ENCODE data around the gene SPTBN5. TPM values are rescaled to one million over a fixed set of nuclear protein-coding genes. Genes with fewer than 3 reads are reported as not detected.

The SPTBN5 gene
- polyA plus RNA-seq, 12 donors, result 1.9 to 6.0 (median 4.2) TPM; not detected in 1

GRCh38 chr15:41866872-41867579 lies 26.8 kb downstream of the SPTBN5 start:
- DNase-seq, result no peak

GRCh38 chr15:41866263-41866703 lies 27.6 kb downstream of the SPTBN5 start:
- DNase-seq, result no peak

- DNase-seq, result no peak
Measured at GRCh38 chr15:41865490-41866055, 28.3 kb downstream of the SPTBN5 start.

- DNase-seq, result no peak
Measured at GRCh38 chr15:41862515-41863116, 31.2 kb downstream of the SPTBN5 start.

GRCh38 chr15:41861736-41862356 lies 32.0 kb downstream of the SPTBN5 start:
- no peak for DNase-seq

- DNase-seq, result no peak
Measured at GRCh38 chr15:41860049-41860828, 33.6 kb downstream of the SPTBN5 start.

- no peak for DNase-seq
Measured at GRCh38 chr15:41858756-41859155, 35.1 kb downstream of the SPTBN5 start.

GRCh38 chr15:41857316-41857715 lies 36.5 kb downstream of the SPTBN5 start:
- no peak for DNase-seq

GRCh38 chr15:41856716-41857115 lies 37.1 kb downstream of the SPTBN5 start:
- DNase-seq, result no peak

GRCh38 chr15:41856262-41856661 lies 37.6 kb downstream of the SPTBN5 start:
- no peak for DNase-seq

GRCh38 chr15:41855261-41855961 lies 38.4 kb downstream of the SPTBN5 start:
- peak; percentile 58 for DNase-seq

- no peak for DNase-seq
Measured at GRCh38 chr15:41854443-41854842, 39.4 kb downstream of the SPTBN5 start.

- DNase-seq, result peak; percentile 18
Measured at GRCh38 chr15:41853831-41854230, 40.0 kb downstream of the SPTBN5 start.

- no peak for DNase-seq
Measured at GRCh38 chr15:41852736-41853590, 40.9 kb downstream of the SPTBN5 start.

- no peak for DNase-seq
Measured at GRCh38 chr15:41851755-41852370, 42.0 kb downstream of the SPTBN5 start.

GRCh38 chr15:41851167-41851523 lies 42.7 kb downstream of the SPTBN5 start:
- DNase-seq, result no peak

- DNase-seq, result no peak
Measured at GRCh38 chr15:41850482-41851166, 43.2 kb downstream of the SPTBN5 start.

GRCh38 chr15:41849861-41850260 lies 44.0 kb downstream of the SPTBN5 start:
- no peak for DNase-seq

GRCh38 chr15:41849204-41849603 lies 44.6 kb downstream of the SPTBN5 start:
- DNase-seq, result no peak

Data from muscle of arm (tissue), 12 donors.